Prostate gland (tissue), 2 donors: ENCODE measurements around the gene C6orf141.

Experiments
- CTCF ChIP-seq, 4 experiments: fragments of 200-600 bp in 2 of 4; fragments of 450-650 bp in 2 of 4; sonication (generic) in 2 of 4; IDR thresholded peaks; 1 replicate in 3 of 4; 2 replicates in 1 of 4; pipeline ENCODE4 v1.5.1; 2016 to 2019; ENCODE audit warnings: antibody characterized with exemption in 4 of 4, mild to moderate bottlenecking in 2 of 4, moderate library complexity in 2 of 4
- POLR2A ChIP-seq: fragments of 450-650 bp; IDR thresholded peaks from one replicate; pipeline ENCODE4 v1.6.1; 2016; ENCODE audit warnings: antibody characterized with exemption, mild to moderate bottlenecking
- POLR2AphosphoS5 ChIP-seq: sonication (generic); formaldehyde crosslinking; IDR thresholded peaks from one replicate; pipeline ENCODE4 v1.6.1; 2017; ENCODE audit warnings: antibody characterized with exemption

GRCh38 chr6:49548613-49549304 lies 1.7 kb upstream of the C6orf141 start:
- TF ChIP-seq CTCF (IDR thresholded peaks at IDR 0.05) (no peak), POLR2A (no peak), POLR2AphosphoS5 (no peak)
